ENCODE measurements around the gene COX7B.
A peak's percentile ranks its signal among the peaks of the same experiment; 100 is the strongest.
"Not testable (repeated sequence)": the region's sequence is repeated elsewhere in the genome, so short reads cannot be mapped to it uniquely, and the experiment has no call there.

COX7B gene

DNA sequence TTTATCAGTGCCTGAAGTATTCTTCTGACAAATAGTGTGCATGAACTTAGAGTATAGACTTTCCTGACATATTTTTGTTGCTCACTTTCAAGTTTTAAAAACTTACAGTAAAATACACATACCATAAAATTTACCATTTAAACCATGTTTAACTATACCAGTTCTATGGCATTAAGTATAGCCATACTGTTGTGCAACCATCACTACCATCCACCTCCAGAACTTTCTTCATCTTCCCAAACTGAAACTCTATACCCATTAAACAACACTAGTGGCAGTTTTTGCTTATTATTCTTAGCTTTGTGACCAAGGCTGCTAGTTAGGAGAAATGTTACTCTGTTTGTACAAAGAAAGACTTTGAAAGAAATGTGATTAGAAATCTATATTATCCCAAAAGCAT lies 37.0 kb downstream of the COX7B start:
- FAIRE-seq = no peak
- TF ChIP-seq POLR2AphosphoS5 (IDR thresholded peaks at IDR 0.05; ENCODE audit: low read depth, low read length) = no peak
- no peak for TF ChIP-seq SPI1 (IDR thresholded peaks at IDR 0.05; ENCODE audit: low read depth, low read length)
- TF ChIP-seq PAX5 (IDR thresholded peaks at IDR 0.05; ENCODE audit: insufficient read depth, low read length, severe bottlenecking) = no peak

GRCh38 chrX:77937291-77937690 lies 38.0 kb downstream of the COX7B start:
- TF ChIP-seq POLR2A (IDR thresholded peaks at IDR 0.05; ENCODE audit: low read depth, low read length) = no peak
- no peak for TF ChIP-seq PAX5 (IDR thresholded peaks at IDR 0.05; ENCODE audit: insufficient read depth, low read length, severe bottlenecking)
- no peak for TF ChIP-seq POU2F2 (IDR thresholded peaks at IDR 0.05; ENCODE audit: low read depth, low read length)
- no peak for TF ChIP-seq TAF1 (IDR thresholded peaks at IDR 0.05; ENCODE audit: low read depth, low read length)
- no peak for TF ChIP-seq POLR2AphosphoS5 (IDR thresholded peaks at IDR 0.05; ENCODE audit: low read depth, low read length)
- TF ChIP-seq SPI1 (IDR thresholded peaks at IDR 0.05; ENCODE audit: low read depth, low read length) = no peak
- FAIRE-seq (no peak), DNase-seq (ENCODE audit: insufficient read length, low spot score) (no peak)

More for the DNA sequence above, 37.0 kb downstream of the COX7B start:
- DNase-seq (ENCODE audit: insufficient read length, low spot score) = no peak

- TF ChIP-seq TAF1 (IDR thresholded peaks at IDR 0.05; ENCODE audit: low read depth, low read length) (no peak), POLR2A (IDR thresholded peaks at IDR 0.05; ENCODE audit: low read depth, low read length) (no peak), SPI1 (IDR thresholded peaks at IDR 0.05; ENCODE audit: low read depth, low read length) (no peak), POLR2AphosphoS5 (IDR thresholded peaks at IDR 0.05; ENCODE audit: low read depth, low read length) (no peak), PAX5 (IDR thresholded peaks at IDR 0.05; ENCODE audit: insufficient read depth, low read length, severe bottlenecking) (no peak), POU2F2 (IDR thresholded peaks at IDR 0.05; ENCODE audit: low read depth, low read length) (no peak)
- no peak for DNase-seq (ENCODE audit: insufficient read length, low spot score)
- peak; percentile 13 for FAIRE-seq
These were observed 38.9 kb downstream of the COX7B start for GRCh38 chrX:77938083-77938680.

GRCh38 chrX:77945031-77945430 lies 45.8 kb downstream of the COX7B start:
- DNase-seq (ENCODE audit: insufficient read length, low spot score); FAIRE-seq: not testable (repeated sequence)

GRCh38 chrX:77945910-77946545 lies 46.8 kb downstream of the COX7B start:
- TF ChIP-seq POLR2AphosphoS5 (IDR thresholded peaks at IDR 0.05; ENCODE audit: low read depth, low read length) (no peak), POLR2A (IDR thresholded peaks at IDR 0.05; ENCODE audit: low read depth, low read length) (no peak), TAF1 (IDR thresholded peaks at IDR 0.05; ENCODE audit: low read depth, low read length) (no peak), PAX5 (IDR thresholded peaks at IDR 0.05; ENCODE audit: insufficient read depth, low read length, severe bottlenecking) (no peak)
- peak; percentile 26 for FAIRE-seq
- no peak for DNase-seq (ENCODE audit: insufficient read length, low spot score)

GRCh38 chrX:77946571-77946970 lies 47.3 kb downstream of the COX7B start:
- DNase-seq (ENCODE audit: insufficient read length, low spot score) (no peak), FAIRE-seq (no peak)
- no peak for TF ChIP-seq POLR2AphosphoS5 (IDR thresholded peaks at IDR 0.05; ENCODE audit: low read depth, low read length)
- no peak for TF ChIP-seq SPI1 (IDR thresholded peaks at IDR 0.05; ENCODE audit: low read depth, low read length)
- TF ChIP-seq TAF1 (IDR thresholded peaks at IDR 0.05; ENCODE audit: low read depth, low read length) = no peak
- TF ChIP-seq POU2F2 (IDR thresholded peaks at IDR 0.05; ENCODE audit: low read depth, low read length) = no peak
- TF ChIP-seq POLR2A (IDR thresholded peaks at IDR 0.05; ENCODE audit: low read depth, low read length) = no peak

DNA sequence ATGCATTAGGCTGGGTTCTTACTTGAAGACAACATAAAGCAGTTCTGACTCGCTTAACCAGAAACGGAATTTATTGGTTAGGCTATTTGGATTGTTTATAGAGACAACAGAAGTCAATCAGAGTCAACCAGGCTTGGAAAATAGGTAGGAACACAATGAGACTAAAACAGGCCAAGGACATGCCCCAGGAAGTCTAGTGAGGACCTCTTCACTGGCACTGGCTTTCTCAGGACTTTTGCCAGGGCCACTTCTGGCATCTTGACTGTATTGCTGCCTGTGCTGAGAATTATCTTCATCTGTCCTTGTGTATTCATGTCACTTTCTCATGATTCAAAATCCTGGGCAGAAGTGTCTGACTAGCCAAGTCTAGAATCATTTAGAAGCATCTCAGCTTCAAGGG lies 50.6 kb downstream of the COX7B start:
- no peak for TF ChIP-seq POLR2AphosphoS5 (IDR thresholded peaks at IDR 0.05; ENCODE audit: low read depth, low read length)
- TF ChIP-seq SPI1 (IDR thresholded peaks at IDR 0.05; ENCODE audit: low read depth, low read length) = no peak
- no peak for TF ChIP-seq POLR2A (IDR thresholded peaks at IDR 0.05; ENCODE audit: low read depth, low read length)
- TF ChIP-seq PAX5 (IDR thresholded peaks at IDR 0.05; ENCODE audit: insufficient read depth, low read length, severe bottlenecking) = no peak
- no peak for TF ChIP-seq POU2F2 (IDR thresholded peaks at IDR 0.05; ENCODE audit: low read depth, low read length)
- TF ChIP-seq TAF1 (IDR thresholded peaks at IDR 0.05; ENCODE audit: low read depth, low read length) = no peak
- DNase-seq (ENCODE audit: insufficient read length, low spot score) (no peak), FAIRE-seq (no peak)

GRCh38 chrX:77952173-77952572 lies 52.9 kb downstream of the COX7B start:
- DNase-seq (ENCODE audit: insufficient read length, low spot score) = no peak
- TF ChIP-seq POU2F2 (IDR thresholded peaks at IDR 0.05; ENCODE audit: low read depth, low read length) (no peak), PAX5 (IDR thresholded peaks at IDR 0.05; ENCODE audit: insufficient read depth, low read length, severe bottlenecking) (no peak), POLR2A (IDR thresholded peaks at IDR 0.05; ENCODE audit: low read depth, low read length) (no peak), TAF1 (IDR thresholded peaks at IDR 0.05; ENCODE audit: low read depth, low read length) (no peak), SPI1 (IDR thresholded peaks at IDR 0.05; ENCODE audit: low read depth, low read length) (no peak), POLR2AphosphoS5 (IDR thresholded peaks at IDR 0.05; ENCODE audit: low read depth, low read length) (no peak)
- FAIRE-seq = no peak

DNA sequence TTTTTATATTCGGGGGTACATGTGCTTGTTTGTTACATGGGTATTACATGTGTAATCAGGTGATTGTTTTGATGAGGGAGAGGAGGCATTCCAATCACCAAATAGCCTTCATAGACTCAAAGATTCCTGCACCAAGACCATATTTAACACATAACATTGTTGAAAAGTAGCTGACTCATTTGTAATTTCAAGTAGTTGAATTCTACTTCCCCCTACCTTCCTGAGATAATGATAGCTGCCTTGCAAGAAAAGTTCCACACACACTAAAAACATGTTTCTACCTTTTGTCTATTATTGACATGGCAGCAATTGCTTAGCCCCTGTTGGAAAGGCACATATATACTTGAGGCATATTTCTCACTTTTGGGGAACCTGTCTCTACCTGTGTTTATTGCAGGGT lies 54.0 kb downstream of the COX7B start:
- no peak for DNase-seq (ENCODE audit: insufficient read length, low spot score)
- peak; percentile 59 for FAIRE-seq
- no peak for TF ChIP-seq POU2F2 (IDR thresholded peaks at IDR 0.05; ENCODE audit: low read depth, low read length)
- no peak for TF ChIP-seq PAX5 (IDR thresholded peaks at IDR 0.05; ENCODE audit: insufficient read depth, low read length, severe bottlenecking)
- TF ChIP-seq POLR2A (IDR thresholded peaks at IDR 0.05; ENCODE audit: low read depth, low read length) = no peak
- TF ChIP-seq POLR2AphosphoS5 (IDR thresholded peaks at IDR 0.05; ENCODE audit: low read depth, low read length) = no peak
- no peak for TF ChIP-seq TAF1 (IDR thresholded peaks at IDR 0.05; ENCODE audit: low read depth, low read length)
- no peak for TF ChIP-seq SPI1 (IDR thresholded peaks at IDR 0.05; ENCODE audit: low read depth, low read length)

DNA sequence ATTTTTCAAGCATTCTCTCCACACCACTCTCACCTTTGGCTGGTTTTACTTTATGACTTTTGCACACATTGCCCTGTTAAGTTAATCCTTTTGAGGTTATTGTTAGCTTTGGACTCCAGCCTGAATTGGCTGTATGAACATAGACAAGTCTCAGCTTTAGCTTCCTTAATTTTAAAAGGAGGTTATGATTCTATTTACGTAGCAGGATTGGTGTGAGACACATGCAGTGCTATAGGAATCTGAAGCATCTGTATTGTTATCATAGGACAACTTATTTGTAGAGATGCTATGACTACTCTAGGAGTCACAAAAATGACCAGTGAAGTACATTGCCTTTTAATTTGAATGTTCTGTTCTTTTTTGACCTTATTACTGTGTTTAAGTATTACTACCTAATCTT lies 54.4 kb downstream of the COX7B start:
- DNase-seq (ENCODE audit: insufficient read length, low spot score) (no peak), FAIRE-seq (no peak)
- TF ChIP-seq TAF1 (IDR thresholded peaks at IDR 0.05; ENCODE audit: low read depth, low read length) (no peak), SPI1 (IDR thresholded peaks at IDR 0.05; ENCODE audit: low read depth, low read length) (no peak), PAX5 (IDR thresholded peaks at IDR 0.05; ENCODE audit: insufficient read depth, low read length, severe bottlenecking) (no peak), POLR2A (IDR thresholded peaks at IDR 0.05; ENCODE audit: low read depth, low read length) (no peak), POU2F2 (IDR thresholded peaks at IDR 0.05; ENCODE audit: low read depth, low read length) (no peak), POLR2AphosphoS5 (IDR thresholded peaks at IDR 0.05; ENCODE audit: low read depth, low read length) (no peak)

Data from GM12891 (cell line).